ENCODE results near the gene PLA2G15.

The PLA2G15 gene

GRCh38 chr16:68215302-68215701 lies 29.9 kb upstream of the PLA2G15 start:
- in situ Hi-C loops (cut with MboI; ENCODE audit: low sequenced_read_pairs, unreplicated experiment), result no loop called here
- DNase-seq (ENCODE audit: low spot score), result no peak
- TF ChIP-seq CTCF (IDR thresholded peaks at IDR 0.05; ENCODE audit: borderline replicate concordance, control extremely low read depth, extremely low read depth, insufficient read depth, missing control alignments), result no peak

GRCh38 chr16:68216240-68216639 lies 28.9 kb upstream of the PLA2G15 start:
- DNase-seq (ENCODE audit: low spot score), result no peak
- in situ Hi-C loops (cut with MboI; ENCODE audit: low sequenced_read_pairs, unreplicated experiment), result no loop called here
- no peak for TF ChIP-seq CTCF (IDR thresholded peaks at IDR 0.05; ENCODE audit: borderline replicate concordance, control extremely low read depth, extremely low read depth, insufficient read depth, missing control alignments)

DNA sequence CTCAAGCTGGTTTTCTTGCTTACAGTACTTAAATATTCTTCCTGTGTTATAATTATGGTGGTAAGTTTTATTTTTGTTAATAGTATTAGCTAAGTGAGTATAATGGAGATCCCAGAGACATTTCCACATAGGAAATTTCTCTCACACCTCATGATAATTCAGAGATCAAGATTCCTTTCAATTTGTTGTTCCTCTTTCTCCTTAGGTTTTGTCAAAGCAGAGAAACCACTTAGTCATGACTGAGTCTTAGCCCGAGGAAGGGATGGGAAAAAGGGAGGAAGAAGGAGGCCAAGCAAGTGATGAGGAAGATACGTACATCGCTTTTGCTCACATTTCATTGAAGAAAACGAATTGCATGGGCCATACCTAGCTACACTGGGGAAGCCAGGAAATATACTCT lies 27.7 kb upstream of the PLA2G15 start:
- in situ Hi-C loops (cut with MboI; ENCODE audit: low sequenced_read_pairs, unreplicated experiment), result no loop called here
- no peak for DNase-seq (ENCODE audit: low spot score)
- TF ChIP-seq CTCF (IDR thresholded peaks at IDR 0.05; ENCODE audit: borderline replicate concordance, control extremely low read depth, extremely low read depth, insufficient read depth, missing control alignments), result no peak

DNA sequence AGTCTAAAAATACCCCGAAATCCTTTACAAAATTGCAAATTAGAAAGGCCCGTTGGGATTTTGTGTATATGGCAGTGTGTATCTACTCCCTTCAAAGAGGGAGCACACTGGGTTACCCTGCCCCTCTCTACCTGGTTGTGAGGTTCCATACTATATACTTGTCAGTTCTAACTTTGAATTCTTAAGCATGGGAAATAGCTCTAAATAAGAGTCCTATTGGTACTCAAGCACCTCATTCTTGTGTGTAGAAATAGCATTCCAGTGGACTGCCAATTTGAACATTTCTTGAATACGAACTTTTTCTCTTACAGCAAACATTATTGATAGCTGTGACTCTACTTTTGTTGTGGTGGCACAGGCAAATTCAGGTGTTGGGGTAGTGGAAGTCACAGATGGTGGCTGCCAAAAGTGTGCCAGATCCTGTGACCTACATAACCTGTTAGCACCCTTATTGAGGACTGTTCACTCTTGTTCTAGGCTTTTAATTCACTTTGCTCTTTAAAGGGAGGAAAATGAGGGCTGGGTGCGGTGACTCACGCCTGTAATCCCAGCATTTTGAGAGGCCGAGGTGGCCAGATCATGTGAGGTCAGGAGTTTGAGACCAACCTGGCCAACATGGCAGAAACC lies 25.3 kb upstream of the PLA2G15 start:
- in situ Hi-C loops (cut with MboI; ENCODE audit: low sequenced_read_pairs, unreplicated experiment), result no loop called here
- TF ChIP-seq CTCF (IDR thresholded peaks at IDR 0.05; ENCODE audit: borderline replicate concordance, control extremely low read depth, extremely low read depth, insufficient read depth, missing control alignments), result no peak
- DNase-seq (ENCODE audit: low spot score), result no peak

DNA sequence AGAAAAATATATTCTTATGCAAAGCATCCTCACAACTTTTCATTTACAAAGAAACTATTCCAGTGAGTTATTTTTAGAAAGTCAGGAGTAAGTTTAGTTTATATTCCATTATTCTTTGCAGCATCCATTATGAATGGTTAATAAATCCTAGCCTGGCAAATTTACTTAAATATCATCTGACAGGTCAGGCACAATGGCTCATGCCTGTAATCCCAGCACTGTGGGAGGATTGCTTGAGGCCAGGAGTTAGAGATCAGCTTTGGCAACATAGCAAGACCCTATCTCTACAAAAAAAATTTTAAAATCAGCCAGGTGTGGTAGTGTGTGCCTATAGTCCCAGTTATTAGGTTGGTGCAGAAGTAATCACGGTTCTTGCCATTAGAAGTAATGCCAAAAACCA lies 22.1 kb upstream of the PLA2G15 start:
- no peak for DNase-seq (ENCODE audit: low spot score)
- in situ Hi-C loops (cut with MboI; ENCODE audit: low sequenced_read_pairs, unreplicated experiment), result no loop called here
- no peak for TF ChIP-seq CTCF (IDR thresholded peaks at IDR 0.05; ENCODE audit: borderline replicate concordance, control extremely low read depth, extremely low read depth, insufficient read depth, missing control alignments)

GRCh38 chr16:68226116-68226515 lies 19.1 kb upstream of the PLA2G15 start:
- TF ChIP-seq CTCF (IDR thresholded peaks at IDR 0.05; ENCODE audit: borderline replicate concordance, control extremely low read depth, extremely low read depth, insufficient read depth, missing control alignments), result no peak
- DNase-seq (ENCODE audit: low spot score), result no peak
- in situ Hi-C loops (cut with MboI; ENCODE audit: low sequenced_read_pairs, unreplicated experiment), result no loop called here
